ENCODE results near the gene XPO1. TPM values are rescaled to one million over a fixed set of nuclear protein-coding genes. Genes with fewer than 3 reads are reported as not detected.

XPO1 gene
- total RNA-seq, 2 donors from 2014 or later, result 208 to 300 TPM

GRCh38 chr2:61538920-61539520, 864 bp upstream of the XPO1 start:
- H3K27ac Mint-ChIP-seq, result peak overlapping the region; percentile 96 to 99
- no peaks in the 10 kb centered on the region for H3K9me3 Mint-ChIP-seq
- DNase-seq (ENCODE audit: low spot score in 2 of 2) (peak; percentile 42 to 62), ATAC-seq (peak; percentile 14 to 21)
- H3K36me3 Mint-ChIP-seq, result peaks cover 16 to 25% of the 10 kb centered on the region in 2 donors

DNA sequence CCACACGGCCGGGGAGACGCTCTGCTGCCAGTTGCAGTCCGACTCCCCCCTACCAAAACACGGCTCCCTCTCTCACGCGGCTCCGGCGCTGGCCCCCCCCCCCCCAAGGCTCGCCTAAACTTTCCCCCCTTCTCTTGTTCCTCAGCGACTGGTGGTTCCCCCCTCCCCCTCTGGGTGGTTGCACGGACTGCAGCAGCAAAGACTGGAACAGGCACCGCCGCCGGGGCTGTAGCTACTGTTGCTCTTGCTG, 281 bp downstream of the XPO1 start:
- ATAC-seq (no peak), DNase-seq (ENCODE audit: low spot score in 2 of 2) (no peak)
- Mint-ChIP-seq H3K36me3 (peaks cover 16 to 25% of the 10 kb centered on the region in 2 donors), H3K9me3 (no peaks in the 10 kb centered on the region), H3K27ac (peak overlapping the region; percentile 96 to 99)

DNA sequence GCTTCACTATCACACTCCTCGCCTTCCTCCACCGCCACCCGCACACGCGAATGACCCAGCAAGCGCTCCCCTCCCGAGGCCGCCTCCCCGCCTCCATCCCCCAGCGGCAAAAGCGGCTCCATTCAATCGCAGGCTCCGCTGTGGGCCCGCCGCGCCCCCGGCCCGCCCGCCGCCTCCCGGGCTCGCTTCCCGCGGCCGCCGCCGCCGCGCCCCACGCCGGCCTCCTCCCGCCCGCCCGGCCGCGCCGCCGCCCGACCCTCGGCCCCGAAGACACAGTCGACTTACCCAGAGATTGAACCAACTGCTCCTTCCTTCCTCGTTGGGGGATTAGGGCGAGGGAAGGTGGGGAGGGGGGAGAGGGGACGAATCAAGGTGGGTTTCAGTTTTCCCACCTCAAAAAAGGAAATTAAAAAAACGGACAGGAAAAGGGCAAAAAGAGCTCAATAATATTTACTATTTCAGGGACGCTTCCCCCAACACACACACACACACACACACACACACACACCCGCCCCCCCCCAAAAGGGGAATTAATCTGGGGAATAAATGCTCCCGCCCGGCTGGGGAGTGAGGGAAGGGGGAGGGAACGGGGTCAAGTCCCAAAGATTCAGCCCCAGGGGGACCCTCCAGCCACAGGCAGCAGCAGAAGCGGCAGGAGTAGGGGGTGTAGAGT, 743 bp downstream of the XPO1 start:
- Mint-ChIP-seq H3K36me3 (peaks cover 16 to 25% of the 10 kb centered on the region in 2 donors), H3K9me3 (no peaks in the 10 kb centered on the region), H3K27ac (peak overlapping the region; percentile 96 to 99)
- ATAC-seq (no peak), DNase-seq (ENCODE audit: low spot score in 2 of 2) (peak; percentile 22 to 58)

DNA sequence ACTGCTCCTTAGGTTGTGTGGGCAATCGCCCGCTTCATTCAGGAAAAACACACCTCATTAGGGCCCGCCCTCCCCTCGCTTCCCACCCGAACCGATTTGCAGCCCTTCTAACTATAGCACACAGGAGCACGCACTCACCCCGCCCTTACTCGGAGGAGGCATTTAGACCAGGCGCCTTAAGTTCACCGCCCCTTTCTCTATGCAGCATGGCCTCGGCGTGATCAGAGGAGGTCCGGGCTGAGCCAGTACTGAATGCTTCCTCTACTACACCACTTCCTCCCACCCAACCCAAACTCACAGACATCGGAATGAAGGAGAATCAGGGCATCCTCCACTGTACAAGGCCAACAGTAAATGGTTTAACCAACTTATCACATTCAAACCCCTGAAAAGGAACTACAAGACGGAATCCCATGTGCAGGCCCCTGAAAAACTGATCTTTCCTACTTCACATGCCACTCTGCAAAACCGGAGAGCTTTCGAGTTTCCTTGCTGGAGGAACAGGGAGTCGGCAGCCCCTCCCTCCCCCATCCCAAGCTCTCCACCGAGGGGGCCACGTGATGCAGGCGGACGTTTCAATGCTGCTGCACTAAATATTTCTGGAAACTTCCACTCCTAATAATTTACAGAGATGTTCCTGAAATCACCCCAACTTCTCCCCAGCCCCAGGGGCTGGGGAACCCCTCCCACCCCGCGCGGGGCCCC, 1.4 kb downstream of the XPO1 start:
- DNase-seq (ENCODE audit: low spot score in 2 of 2) (peak; percentile 75 to 81), ATAC-seq (peak; percentile 53 to 68)
- Mint-ChIP-seq H3K27ac (peak overlapping the region; percentile 96 to 99), H3K36me3 (peaks cover 16 to 25% of the 10 kb centered on the region in 2 donors), H3K9me3 (no peaks in the 10 kb centered on the region)

- H3K27ac Mint-ChIP-seq, result peak overlapping the region; percentile 96 to 99
- no peak for ATAC-seq
- no peaks in the 10 kb centered on the region for H3K9me3 Mint-ChIP-seq
- peak in 1 of 2 donors; percentile 10 for DNase-seq (ENCODE audit: low spot score in 2 of 2)
- peaks cover 16 to 25% of the 10 kb centered on the region in 2 donors for H3K36me3 Mint-ChIP-seq
Observed at GRCh38 chr2:61536180-61536571, 2.0 kb downstream of the XPO1 start.

- Mint-ChIP-seq H3K36me3 (peaks cover 16 to 25% of the 10 kb centered on the region in 2 donors), H3K27ac (peak overlapping the region; percentile 96 to 99), H3K9me3 (no peaks in the 10 kb centered on the region)
- DNase-seq (ENCODE audit: low spot score in 2 of 2) (no peak), ATAC-seq (no peak)
Observed at GRCh38 chr2:61535449-61535848, 2.7 kb downstream of the XPO1 start.

- Mint-ChIP-seq H3K27ac (peak overlapping the region; percentile 96 to 99), H3K36me3 (peaks cover 16 to 25% of the 10 kb centered on the region in 2 donors), H3K9me3 (no peaks in the 10 kb centered on the region)
- DNase-seq (ENCODE audit: low spot score in 2 of 2), result no peak
- no peak for ATAC-seq
Observed at GRCh38 chr2:61534926-61535325, 3.2 kb downstream of the XPO1 start.

- H3K36me3 Mint-ChIP-seq, result peaks cover 8 to 18% of the 10 kb centered on the region in 2 donors
- no peak for ATAC-seq
Observed at GRCh38 chr2:61530749-61531148, 7.4 kb downstream of the XPO1 start.

DNA sequence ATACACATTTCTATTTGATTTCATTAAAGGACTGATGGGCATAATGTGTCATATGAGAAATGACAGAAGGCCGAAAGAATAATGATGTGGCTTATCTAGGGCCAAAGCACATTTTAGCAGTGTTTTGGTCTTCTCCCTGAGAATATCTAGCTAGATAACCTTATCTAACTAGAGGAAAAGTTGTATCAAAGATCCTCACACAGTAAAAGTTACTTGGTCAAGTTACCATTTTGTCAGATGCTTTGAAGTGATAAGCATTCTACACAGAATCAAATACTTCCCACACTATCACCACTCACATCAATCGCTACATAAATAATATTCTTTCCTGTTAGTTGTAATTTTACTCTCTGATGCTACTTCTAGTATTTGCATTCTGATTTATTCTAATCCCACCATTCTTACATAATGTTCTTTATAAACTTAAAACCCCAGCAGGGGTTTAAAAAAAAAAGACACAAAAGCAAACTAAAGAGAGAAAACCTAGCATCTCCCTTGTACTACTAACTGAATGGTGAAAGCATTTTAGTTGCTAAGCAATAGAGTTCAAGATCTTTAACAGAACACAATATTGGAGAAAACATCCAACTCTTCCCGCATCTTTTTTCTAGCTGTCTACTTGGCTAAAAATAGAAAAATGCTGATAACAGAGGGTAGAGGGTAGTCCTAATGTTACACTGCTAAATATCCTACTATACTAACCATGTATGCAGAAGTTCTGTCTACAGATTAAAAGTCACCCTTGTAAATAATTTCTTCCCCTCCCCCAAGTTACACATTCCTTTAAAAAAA, 8.0 kb downstream of the XPO1 start:
- no peak for ATAC-seq
- Mint-ChIP-seq H3K36me3 (peaks cover 2 to 18% of the 10 kb centered on the region in 2 donors), H3K27ac (no peak overlapping the region), H3K9me3 (no peaks in the 10 kb centered on the region)
- no peak for DNase-seq (ENCODE audit: low spot score in 2 of 2)

More at GRCh38 chr2:61530749-61531148, 7.4 kb downstream of the XPO1 start:
- no peaks in the 10 kb centered on the region for H3K9me3 Mint-ChIP-seq
- no peak for DNase-seq (ENCODE audit: low spot score in 2 of 2)
- no peak overlapping the region for H3K27ac Mint-ChIP-seq

GRCh38 chr2:61520261-61520660, 17.9 kb downstream of the XPO1 start:
- peak overlapping the region in 1 of 2 donors; percentile 60 for H3K27ac Mint-ChIP-seq
- H3K36me3 Mint-ChIP-seq, result peaks cover 0 to 8% of the 10 kb centered on the region in 2 donors
- ATAC-seq (no peak), DNase-seq (ENCODE audit: low spot score in 2 of 2) (no peak)
- H3K9me3 Mint-ChIP-seq, result no peaks in the 10 kb centered on the region

- Mint-ChIP-seq H3K27ac (peak overlapping the region in 1 of 2 donors; percentile 77), H3K36me3 (peaks cover 0 to 18% of the 10 kb centered on the region in 2 donors)
Observed at GRCh38 chr2:61512768-61513398, 25.3 kb downstream of the XPO1 start.

DNA sequence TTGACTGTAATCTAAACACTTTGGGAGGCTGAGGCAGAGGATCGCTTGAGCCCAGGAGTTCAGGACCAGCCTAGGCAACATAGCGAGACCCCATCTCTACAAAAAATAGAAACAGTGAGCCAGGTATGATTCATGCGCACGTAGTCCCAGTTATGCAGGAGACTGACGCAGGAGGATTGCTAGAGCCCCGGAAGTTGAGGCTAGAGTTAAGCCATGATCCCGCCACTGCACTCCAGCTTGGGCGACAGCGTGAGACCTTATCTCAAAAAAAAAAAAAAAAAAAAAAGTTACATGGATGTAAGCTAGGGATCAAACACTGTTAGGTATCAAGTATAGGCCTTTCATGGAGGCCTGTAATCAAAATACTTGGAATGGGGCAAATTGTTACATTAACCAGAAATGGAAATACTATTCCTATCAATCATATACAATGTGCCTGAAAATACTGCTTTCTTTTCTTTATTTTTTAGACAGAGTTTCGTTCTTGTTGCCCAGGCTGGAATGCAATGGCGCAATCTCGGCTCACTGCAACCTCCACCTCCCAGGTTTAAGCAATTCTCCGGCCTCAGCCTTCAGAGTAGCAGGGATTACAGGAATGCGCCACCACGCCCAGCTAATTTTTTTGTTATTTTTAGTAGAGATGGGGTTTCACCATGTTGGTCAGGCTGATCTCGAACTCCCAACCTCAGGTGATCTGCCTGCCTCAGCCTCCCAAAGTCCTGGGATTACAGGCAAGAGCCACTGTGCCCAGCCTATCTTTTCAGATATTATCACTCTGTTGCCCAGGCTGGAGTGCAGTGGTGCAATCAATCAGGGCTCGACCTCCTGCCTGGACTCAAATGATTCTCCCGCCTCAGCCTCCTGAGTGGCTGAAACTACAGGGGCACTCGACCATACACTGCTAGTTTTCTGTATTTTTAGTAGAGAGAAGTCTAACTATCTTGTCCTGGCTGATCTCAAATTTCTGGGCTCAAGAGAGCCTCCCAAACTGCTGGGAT, 27.2 kb downstream of the XPO1 start:
- H3K36me3 Mint-ChIP-seq, result peaks cover 0 to 18% of the 10 kb centered on the region in 2 donors
- no peak overlapping the region for H3K27ac Mint-ChIP-seq
- no peak for ATAC-seq
- H3K9me3 Mint-ChIP-seq, result no peaks in the 10 kb centered on the region
- DNase-seq (ENCODE audit: low spot score in 2 of 2), result no peak

More at GRCh38 chr2:61512768-61513398, 25.3 kb downstream of the XPO1 start:
- H3K9me3 Mint-ChIP-seq, result no peaks in the 10 kb centered on the region
- ATAC-seq (no peak), DNase-seq (ENCODE audit: low spot score in 2 of 2) (no peak)

- ATAC-seq, result no peak
- Mint-ChIP-seq H3K36me3 (peaks cover 0 to under 1% of the 10 kb centered on the region in 2 donors), H3K9me3 (no peaks in the 10 kb centered on the region), H3K27ac (no peak overlapping the region)
- DNase-seq (ENCODE audit: low spot score in 2 of 2), result no peak
Observed at GRCh38 chr2:61504949-61505348, 33.2 kb downstream of the XPO1 start.

GRCh38 chr2:61499060-61499459, 39.1 kb downstream of the XPO1 start:
- DNase-seq (ENCODE audit: low spot score in 2 of 2) (no peak), ATAC-seq (no peak)
- Mint-ChIP-seq H3K9me3 (no peaks in the 10 kb centered on the region), H3K36me3 (peaks cover 9 to 22% of the 10 kb centered on the region in 2 donors), H3K27ac (no peak overlapping the region)

GRCh38 chr2:61493523-61493942, 44.6 kb downstream of the XPO1 start:
- peak in 1 of 2 donors; percentile 43 for DNase-seq (ENCODE audit: low spot score in 2 of 2)
- Mint-ChIP-seq H3K36me3 (peaks cover 10 to 33% of the 10 kb centered on the region in 2 donors), H3K9me3 (no peaks in the 10 kb centered on the region), H3K27ac (peak overlapping the region; percentile 50 to 66)
- ATAC-seq, result peak; percentile 55 to 76
